GM19452 (cell line): ENCODE data around the gene ARFIP1.
"Not testable (repeated sequence)": the region's sequence is repeated elsewhere in the genome, so short reads cannot be mapped to it uniquely, and the experiment has no call there.

Source experiments
- ATAC-seq: cut with Tn5 transposase; IDR thresholded peaks from one replicate; pipeline ENCODE4 v1.9.1; 2021; ENCODE audit not compliant: unreplicated experiment

ARFIP1 gene

DNA sequence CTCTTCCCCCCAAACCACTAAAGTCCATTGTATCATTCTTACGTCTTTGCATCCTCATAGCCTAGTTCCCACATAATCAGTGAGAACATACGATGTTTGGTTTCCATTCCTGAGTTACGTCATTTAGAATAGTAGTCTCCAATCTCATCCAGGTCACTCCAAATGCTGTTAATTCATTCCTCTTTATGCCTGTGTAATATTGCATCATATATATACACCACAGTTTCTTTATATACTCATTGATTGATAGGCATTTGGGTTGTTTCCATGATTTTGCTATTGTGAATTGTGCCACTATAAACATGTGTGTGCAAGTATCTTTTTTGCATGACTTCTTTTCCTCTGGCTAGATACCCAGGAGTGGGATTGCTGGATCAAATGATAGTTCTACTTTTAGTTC, 57.2 kb downstream of the ARFIP1 start:
- ATAC-seq = no peak

DNA sequence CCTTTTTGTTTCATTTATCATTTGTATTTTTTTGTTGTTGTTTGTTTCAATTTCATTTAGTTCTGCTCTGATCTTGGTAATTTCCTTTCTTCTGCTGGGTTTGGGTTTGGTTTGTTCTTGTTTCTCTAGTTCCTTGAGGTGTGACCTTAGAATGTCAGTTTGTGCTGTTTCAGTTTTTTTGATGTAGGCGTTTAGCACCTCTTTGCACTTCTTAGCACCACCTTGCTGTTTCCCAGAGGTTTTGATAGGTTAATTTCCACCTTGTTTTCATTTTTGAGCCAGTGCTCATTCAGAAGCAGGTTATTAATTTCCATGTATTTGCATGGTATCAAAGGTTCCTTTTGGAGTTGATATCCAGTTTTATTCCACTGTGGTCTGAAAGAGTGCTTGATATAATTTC, 60.0 kb downstream of the ARFIP1 start:
- not testable (repeated sequence) for ATAC-seq

- ATAC-seq = no peak
Measured at GRCh38 chr4:152843481-152844090, 63.8 kb downstream of the ARFIP1 start.

DNA sequence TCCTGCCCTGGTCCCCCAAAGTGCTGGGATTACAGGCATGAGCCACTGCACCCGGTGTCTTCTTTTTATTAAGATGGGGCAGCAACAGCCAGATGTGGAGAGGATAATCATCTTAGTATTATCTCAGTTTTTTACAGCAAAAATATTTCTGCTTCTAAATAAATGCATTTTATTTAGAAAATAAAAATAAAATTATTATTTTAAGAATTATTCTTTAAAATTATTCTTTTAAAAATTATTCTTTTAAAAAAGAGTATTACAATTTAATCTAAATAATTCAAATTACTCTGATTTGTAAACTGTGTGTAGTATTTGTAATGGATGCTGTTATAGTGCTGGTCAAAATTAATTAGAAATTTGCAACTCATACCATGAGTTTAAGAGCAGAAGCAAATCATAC, 67.6 kb downstream of the ARFIP1 start:
- no peak for ATAC-seq

DNA sequence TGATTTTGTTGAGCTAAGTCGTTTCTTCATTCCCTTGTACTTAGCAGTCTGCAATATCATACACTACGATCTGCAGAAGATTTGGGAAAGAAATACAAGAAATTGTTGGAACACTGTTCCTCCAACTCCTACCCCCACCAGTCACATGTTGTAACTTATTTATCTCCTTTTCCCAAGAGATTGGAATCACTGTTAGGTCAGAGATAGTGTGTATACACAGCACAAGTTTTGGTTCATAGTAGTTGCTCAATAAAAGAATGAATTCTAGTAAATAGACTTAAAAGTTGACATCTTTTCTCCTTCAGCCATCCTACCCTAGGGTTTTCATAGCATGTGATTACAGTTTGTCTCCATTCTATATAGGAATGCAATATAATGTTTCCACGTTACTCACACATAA, 68.8 kb downstream of the ARFIP1 start:
- ATAC-seq = no peak

DNA sequence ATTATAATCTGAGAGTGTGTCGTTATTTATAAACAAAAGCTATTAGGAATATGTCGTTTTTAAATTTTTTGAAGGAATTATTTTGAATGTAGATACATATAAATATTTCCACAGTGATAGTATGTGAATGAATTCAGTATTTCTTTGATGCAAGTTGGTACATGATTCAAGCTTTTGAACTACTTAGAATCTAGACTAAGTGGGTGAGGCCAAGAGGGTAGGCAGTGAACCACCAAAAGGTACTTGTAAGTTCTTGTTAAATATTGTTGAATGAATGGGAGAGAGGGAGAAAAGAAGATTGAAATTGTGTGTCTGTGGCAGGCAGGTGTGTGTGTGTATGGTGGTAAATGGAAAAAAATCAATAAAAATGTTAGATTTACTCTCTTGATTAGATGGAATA, 69.6 kb downstream of the ARFIP1 start:
- no peak for ATAC-seq

- no peak for ATAC-seq
Measured at GRCh38 chr4:152850377-152850776, 70.6 kb downstream of the ARFIP1 start.

GRCh38 chr4:152851226-152851625, 71.5 kb downstream of the ARFIP1 start:
- ATAC-seq = no peak

GRCh38 chr4:152853293-152853692, 73.5 kb downstream of the ARFIP1 start:
- ATAC-seq = no peak

DNA sequence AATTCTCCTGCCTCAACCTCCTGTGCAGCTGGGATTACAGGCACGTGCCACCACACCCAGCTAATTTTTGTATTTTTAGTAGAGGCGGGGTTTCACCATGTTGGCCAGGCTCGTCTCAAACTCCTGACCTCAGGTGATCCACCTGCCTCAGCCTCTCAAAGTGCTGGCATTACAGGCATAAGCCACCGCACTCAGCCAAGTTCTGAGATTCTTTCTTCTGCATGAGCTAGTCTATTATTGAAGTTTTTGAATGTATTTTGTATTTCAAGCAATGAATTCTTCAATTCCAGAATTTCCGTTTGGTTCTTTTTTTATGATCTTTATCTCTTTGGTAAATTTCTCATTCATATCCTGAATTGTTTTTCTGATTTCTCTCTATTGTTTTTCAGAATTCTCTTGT, 74.3 kb downstream of the ARFIP1 start:
- ATAC-seq = not testable (repeated sequence)

DNA sequence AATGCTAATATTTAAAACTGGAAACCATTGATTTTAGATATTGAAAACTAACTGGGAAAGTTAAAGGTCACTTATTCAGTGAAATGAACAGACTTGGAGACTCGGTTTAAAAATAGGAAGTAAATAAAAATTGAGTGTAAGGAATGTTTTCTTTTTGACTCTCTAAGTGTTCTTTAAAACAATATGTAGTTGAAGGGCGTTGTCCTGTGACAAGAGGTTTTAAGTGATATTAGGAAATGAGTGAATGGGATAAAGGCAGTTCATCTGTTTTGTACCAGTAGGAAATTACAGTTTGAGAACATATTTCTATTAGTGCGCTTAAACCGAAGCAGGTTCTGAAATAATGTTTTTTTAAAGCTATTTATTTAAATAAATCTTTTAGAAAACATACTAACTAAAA, 77.2 kb downstream of the ARFIP1 start:
- no peak for ATAC-seq

DNA sequence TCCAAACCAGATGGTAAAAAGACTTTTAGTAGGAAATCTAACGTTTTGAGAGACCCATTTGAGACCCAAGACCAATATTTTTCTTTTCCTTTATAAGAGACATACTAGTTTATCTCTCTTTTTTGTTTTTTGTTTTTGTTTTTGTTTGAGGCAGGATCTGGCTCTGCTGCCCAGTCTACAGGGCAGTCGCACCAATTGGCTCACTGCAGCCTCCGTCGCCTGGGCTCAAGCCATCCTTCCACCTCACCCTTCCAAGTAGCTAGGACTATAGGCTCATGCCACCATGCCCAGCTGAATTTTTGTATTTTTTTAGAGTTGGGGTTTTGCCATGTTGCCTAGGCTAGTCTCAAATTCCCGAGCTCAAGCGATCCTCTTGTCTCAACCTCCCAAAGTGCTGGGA, 79.2 kb downstream of the ARFIP1 start:
- no peak for ATAC-seq

DNA sequence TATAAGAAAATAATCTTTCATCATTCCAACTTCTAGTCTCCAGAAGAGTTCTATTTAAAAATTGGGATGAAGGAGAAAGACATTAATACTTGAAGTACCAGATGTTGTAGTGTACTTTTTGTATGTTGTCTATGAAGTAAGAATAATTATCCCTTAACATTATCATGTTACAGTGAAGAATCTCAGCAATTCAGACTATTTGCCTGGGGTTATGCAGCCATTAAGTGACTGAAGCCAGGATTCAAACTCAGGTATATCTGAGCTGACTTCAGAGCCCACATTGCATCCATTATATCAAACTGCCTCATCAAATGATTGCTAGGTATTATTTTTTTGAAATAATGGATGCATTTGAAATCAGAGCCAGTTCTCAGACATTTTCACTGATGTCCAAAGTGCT, 80.3 kb downstream of the ARFIP1 start:
- no peak for ATAC-seq

GRCh38 chr4:152862608-152863007, 82.9 kb downstream of the ARFIP1 start:
- no peak for ATAC-seq

GRCh38 chr4:152864361-152864760, 84.6 kb downstream of the ARFIP1 start:
- no peak for ATAC-seq

GRCh38 chr4:152866432-152866993, 86.8 kb downstream of the ARFIP1 start:
- not testable (repeated sequence) for ATAC-seq

DNA sequence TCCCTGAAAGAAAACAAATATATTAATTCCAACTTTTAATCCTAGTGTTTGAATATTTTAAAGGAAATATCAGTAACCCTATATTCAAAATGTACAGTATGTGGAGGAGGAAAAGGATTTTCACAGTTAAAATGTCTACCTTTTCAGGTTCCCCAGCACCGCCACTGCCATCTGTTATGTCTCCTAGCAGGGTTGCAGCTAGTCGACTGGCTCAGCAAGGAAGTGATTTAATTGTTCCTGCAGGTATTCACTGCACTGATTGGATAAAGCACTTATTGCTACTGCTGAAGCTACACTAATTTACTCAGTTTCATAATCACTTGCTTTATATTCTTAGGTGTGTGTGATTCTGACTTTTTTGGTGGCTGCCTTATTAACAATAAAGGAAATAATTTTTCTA, 90.9 kb downstream of the ARFIP1 start:
- no peak for ATAC-seq

- no peak for ATAC-seq
Measured at GRCh38 chr4:152875261-152875660, 95.5 kb downstream of the ARFIP1 start.

DNA sequence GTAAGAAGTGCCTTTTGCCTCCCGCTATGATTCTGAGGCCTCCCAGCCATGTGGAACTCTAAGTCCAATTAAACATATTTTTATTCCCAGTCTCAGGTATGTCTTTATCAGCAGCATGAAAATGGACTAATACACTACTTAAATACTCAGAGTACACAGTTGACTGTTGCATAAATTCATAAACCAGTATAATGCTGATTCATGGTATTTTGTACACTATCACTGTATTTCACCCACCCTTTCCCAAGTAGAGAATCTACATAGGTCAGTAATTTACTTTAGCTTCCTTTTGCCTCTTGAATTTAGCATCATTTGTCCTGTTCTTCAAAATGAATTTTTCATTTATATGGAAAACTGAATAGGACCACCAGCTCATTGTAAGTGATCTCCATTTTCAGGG, 98.1 kb downstream of the ARFIP1 start:
- no peak for ATAC-seq

DNA sequence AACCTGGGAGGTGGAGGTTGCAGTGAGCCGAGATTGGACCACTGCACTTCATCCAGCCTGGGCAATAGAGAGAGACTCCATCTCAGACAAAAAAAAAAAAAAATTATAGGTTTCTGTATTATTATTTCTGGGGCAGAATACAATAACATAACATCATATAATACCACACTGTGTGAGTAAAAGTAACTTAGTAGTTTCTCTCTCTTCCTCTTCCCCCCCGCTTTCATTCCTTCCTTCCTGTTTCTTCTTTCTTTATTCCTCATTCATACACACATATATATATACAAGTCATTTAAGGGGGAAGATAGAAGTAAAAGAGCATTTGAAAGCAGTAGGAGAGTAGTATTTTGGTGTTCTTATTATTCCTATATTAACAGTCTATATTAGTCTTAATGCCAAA, 100.5 kb downstream of the ARFIP1 start:
- no peak for ATAC-seq

GRCh38 chr4:152881974-152882373, 102.2 kb downstream of the ARFIP1 start:
- ATAC-seq = no peak

GRCh38 chr4:152885185-152885584, 105.4 kb downstream of the ARFIP1 start:
- ATAC-seq = no peak

DNA sequence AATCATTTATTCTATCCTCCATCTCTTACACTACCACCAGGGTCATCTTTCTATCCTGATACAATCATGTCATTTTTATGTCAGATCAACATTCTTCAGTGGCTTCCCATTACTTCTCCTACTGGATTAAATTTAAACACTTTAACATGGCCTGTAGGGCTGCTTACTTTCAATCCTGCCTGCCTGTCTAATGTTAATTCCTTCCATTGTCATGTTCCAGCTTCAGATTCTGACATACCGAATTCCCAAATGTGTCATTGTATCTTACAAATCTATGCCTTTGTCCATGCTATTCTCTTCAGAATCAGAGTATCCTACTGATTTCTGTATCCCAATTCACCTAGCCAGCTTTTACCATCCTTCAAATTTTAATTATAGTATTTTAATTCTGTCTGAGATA, 106.4 kb downstream of the ARFIP1 start:
- ATAC-seq = no peak
